ENCODE results near the gene GK.
"Not testable (repeated sequence)": the region's sequence is repeated elsewhere in the genome, so short reads cannot be mapped to it uniquely, and the experiment has no call there.

Gene GK

DNA sequence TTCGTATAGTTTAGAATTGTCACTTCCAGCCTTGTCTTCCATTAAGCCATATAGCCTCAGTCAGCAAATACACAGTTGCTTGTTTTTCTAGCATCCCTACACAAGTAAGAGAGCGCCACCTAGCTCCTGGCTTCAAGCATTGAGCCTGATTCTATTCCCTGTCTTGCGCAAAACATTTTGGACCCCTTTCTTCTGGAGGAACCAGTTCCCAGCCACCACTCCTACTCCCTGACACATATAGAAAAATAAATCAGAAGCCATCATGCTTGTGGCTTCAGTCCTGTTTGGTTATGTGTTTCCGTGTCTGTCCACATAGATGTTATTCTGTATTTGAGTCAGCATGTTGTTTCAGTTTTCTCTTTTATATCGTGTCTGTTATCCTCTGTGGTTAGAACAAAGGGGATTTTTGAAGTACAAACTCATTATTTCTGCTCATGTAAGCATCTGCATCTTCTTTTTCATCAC is 59.9 kb downstream of the GK start:
- no peak for DNase-seq

DNA sequence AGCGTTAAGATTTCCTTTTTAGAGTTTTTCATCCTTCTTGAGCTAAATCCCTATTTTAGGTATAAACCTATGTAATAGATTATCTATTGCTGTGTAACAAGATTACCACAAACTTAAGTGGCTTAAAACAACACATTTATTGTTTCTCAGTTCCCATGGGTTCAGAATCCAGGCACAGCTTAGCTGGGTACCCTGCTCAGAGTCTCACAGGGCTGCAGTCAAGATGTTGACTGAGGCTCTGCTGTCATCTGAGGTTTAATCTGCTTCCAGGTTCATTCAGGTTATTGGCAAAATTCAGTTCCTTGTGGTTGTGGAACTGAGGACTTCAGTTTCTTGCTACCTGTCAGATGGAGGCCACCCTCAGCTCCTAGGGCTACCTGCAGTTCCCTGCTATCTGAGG is 60.9 kb downstream of the GK start:
- no peak for DNase-seq

DNA sequence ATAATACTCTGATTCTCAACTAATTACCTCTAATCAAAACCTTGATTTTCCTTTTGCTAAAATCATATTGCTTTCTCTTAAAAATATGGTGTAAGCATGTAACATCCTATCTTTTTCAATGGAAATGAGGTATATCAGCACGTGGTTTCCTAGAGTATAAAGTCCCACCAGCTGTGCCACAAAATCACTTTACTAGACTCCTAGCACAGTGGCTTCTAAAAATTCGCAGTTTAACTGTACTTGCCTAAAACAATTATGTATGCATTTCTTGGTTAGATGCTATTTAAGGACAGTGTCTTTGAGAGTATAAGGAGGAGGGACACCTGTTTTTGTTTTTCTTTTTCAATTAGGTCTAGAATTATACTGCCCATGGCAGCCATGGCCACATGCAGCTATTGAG is 62.8 kb downstream of the GK start:
- DNase-seq, result no peak

DNA sequence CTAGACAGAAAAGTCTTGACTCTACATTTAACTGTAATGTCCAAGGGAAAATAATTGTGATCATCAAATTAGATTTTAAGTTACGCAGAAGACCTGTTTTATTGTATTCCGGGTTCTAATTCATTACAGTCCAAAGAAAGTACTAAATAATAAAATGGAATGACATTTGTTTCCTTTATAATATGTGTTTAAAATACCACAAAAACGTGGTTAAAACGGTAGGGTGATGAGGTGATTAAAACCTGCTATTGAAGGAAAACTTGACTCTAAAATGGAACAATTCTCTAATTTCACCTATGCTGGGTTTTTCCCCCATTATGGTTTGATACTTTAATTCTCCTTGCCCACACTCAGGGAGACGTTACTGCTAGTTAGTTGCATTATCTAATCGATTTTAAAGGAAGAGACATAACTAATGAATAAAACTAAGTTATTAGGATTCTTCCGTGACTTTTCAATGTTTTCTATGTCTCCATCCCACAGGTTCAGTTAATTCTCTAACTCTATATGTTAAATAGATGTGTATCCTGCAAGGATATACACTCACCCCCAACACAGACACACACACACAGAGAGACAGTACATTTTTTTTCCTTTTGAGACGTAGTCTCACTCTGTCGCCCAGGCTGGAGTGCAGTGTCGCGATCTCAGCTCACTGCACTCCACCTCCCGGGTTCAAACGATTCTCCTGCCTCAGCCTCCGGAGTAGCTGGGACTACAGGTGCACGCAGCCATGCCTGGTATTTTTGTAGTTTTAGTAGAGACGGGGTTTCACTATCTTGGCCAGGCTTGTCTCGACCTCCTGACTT is 80.8 kb downstream of the GK start:
- no peak for DNase-seq

DNA sequence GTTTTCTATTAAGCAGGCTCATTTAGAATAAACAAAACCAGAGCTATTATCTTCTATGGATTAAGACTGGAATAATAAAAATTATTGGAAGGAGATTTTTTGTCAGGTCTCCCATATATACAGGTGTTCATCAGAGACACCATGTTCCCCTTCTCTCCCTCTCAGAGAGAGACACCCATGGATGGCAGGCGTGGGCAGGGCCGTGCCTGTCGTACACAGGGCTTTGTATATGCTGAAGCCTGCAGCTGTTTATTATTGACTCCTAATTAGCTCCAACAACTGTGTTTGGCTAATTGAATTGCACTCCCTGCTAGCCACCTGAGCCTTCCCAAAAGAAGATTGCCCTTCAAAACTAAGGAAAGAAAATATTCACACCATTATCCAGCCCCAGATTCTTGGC is 81.6 kb downstream of the GK start:
- DNase-seq, result no peak

DNA sequence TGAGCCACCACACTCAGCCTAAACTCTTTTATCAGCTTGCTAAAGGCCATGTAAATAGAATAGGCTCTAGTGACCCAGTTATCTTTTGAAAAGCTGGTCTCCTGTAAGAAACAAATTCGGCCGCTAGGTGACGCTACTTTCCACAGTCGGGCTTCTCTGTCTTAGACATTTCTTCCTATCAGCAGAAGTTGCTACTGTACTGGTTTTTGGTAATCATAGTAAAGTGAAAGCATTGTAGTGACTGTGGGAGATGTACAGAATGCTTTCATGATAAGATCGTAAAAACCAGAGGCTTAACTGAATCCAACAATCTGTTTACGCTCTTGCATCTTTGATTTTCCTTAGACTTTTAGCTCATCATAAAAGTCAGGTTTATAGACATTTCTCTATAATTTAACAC is 82.6 kb downstream of the GK start:
- no peak for DNase-seq

DNA sequence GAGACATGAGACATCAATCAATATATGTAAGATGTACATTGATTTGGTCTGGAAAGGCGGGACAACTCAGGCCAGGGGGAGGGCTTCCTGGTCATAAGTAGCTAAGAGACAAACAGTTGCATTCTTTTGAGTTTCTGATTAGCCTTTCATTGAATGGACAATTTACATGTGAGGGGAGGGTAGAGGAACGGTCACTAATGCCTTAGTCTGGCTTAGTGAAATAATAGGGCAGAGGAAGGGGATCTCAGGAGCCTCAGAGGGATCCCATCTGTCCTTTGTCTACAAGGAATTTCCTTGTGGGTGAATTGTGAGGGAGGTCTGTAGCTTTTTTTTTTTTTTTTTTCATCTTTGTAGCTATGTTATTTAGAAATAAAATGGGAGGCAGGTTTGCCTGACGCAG is 88.3 kb downstream of the GK start:
- DNase-seq, result no peak

DNA sequence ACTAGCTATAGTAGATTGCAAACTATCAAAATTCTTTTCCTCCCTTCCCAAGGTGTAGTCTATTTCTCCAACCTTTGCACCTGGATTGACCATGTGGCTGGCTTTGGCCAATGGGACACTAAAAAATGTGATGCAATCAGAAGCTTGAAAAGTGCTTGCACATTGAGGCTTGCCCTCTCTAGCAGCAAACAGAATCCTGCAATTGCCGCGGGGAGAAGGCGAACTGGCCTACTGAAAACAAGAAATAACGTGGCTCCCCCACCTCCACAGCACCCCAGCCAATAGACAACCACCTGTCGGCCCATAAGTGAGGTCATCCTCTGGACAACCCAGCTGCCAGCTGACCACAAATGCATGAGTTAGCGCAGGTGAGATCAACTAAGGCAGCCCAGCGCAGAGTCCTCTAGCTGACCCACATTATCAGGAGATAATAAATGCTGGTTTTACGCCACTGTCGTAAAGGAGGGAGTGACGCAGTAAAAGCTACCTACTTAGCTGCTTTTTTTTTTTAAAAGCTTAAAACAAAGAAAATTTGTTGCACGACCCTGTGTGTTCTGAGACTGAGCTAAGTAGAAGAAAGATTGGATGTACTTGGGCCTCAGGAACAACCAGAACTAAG is 95.2 kb downstream of the GK start:
- no peak for DNase-seq

DNA sequence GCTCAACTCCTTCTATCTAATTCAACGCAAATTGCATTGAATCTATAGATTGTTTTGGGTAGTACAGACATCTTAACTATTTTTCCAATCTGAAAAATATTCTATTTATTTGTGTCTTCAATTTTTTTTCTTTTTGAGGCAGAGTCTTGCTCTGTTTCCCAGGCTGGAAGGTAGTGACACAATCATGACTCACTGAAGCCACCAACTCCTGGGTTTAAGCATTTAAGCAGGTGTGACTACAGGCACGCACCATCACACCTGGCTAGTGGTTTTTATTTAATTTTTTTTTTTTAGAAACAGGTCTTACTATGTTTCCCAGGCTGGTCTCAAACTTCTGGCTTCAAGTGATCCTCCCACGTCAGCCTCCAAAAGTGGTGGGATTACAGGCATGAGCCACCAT is 98.3 kb downstream of the GK start:
- DNase-seq, result no peak

DNA sequence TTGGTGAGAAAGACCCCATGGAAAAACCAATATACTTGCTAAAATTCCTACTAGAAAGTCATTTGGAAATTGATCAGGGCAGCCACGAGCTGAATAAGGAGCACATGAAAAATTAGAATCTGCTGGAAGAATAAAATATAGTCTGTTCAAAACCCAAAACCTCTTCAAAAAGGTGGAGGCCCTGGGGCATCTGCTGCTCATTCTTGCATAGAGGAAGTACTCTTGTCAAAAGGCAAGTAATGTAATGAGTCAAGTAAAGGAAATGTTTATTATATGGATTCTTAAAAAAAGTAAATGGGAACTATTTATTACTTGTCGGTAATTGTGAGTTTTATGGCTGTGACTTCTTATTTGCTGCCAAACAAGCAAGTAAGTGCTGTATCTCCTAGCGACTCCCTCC is 109.5 kb downstream of the GK start:
- DNase-seq, result no peak

DNA sequence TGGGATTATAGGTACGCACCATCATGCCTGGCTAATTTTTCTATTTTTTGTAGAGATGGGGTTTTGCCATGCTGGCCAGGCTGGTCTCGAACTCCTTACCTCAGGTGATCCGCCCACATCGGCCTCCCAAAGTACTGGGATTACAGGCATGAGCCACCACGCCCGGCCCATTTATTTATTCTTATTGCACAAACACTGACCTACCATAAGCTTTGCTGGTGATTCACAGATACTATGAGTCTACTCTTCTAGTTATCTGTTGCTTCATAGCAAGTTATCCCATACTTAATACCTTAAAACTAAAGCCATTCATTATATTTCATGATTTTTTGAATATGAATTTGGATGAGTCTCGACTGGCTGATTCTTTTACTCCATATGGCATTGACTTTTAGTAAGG is 120.5 kb downstream of the GK start:
- not testable (repeated sequence) for DNase-seq

DNA sequence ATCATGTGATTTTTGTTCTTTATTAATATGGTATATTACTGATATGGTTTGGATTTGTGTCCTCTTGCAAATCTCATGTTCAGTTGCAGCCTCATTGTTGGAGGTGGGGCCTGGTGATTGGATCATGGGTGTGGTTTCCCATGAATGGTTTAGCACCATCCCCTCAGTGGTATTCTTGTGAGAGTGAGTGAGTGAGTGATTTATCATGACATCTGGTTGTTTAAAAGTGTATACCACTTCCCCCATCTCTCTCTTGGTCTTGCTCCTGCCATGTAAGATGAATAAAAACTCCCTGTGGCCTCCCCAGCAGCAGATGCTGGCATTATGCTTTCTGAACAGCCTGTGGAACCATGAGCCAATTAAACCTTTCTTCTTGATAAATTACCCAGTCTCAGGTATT is 124.4 kb downstream of the GK start:
- no peak for DNase-seq

DNA sequence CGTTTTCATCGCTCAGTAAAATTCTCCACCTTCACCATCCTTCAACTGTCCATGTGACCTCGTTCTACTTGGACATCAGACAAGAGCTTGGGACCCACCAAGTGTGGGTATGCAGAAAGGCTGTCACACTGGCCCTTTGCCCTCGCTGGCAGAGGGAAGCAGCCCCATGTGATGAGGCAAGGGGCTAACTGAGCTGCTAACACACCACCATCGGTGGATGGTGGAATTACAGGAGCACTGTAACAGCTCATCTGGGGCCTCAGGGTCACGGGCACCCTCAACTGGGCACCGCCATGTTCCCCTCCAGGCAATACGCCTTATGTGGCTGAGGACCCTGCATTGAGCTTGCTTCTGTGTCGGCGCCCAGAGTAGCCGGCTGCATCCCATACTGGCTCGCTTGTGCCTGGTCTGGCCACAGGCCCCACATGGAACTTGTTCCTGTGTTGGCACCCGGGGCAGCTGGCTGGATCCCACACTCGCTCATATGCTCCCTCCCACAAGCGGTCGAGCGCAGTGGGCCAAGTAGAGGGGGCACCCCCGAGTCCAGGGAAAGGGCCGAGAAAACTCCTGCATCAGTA is 126.3 kb downstream of the GK start:
- DNase-seq, result no peak
